ENCODE data around the gene RHBDD3.

RHBDD3 gene

GRCh38 chr22:29216873-29217666, 50.7 kb downstream of the RHBDD3 start:
- FAIRE-seq: no peak

- no peak for FAIRE-seq
These were observed 51.5 kb downstream of the RHBDD3 start for GRCh38 chr22:29216011-29216872.

GRCh38 chr22:29215012-29215860, 52.5 kb downstream of the RHBDD3 start:
- FAIRE-seq: no peak

- no peak for FAIRE-seq
These were observed 53.5 kb downstream of the RHBDD3 start for GRCh38 chr22:29214232-29214631.

- FAIRE-seq: no peak
These were observed 54.3 kb downstream of the RHBDD3 start for GRCh38 chr22:29213493-29213892.

GRCh38 chr22:29212743-29213142, 55.0 kb downstream of the RHBDD3 start:
- FAIRE-seq: no peak

- no peak for FAIRE-seq
These were observed 56.3 kb downstream of the RHBDD3 start for GRCh38 chr22:29211466-29211865.

GRCh38 chr22:29211066-29211465, 56.7 kb downstream of the RHBDD3 start:
- no peak for FAIRE-seq
